OCI-M2 (cell line): ENCODE results near the gene ZER1.
A peak's percentile ranks its signal among the peaks of the same experiment; 100 is the strongest.
"Not testable (repeated sequence)": the region's sequence is repeated elsewhere in the genome, so short reads cannot be mapped to it uniquely, and the experiment has no call there.

Experiments
- DNase-seq: peaks from one replicate; lab custom pipeline; 2025; ENCODE audit not compliant: unreplicated experiment; lab: John Stamatoyannopoulos, UW

The ZER1 gene

GRCh38 chr9:128718047-128718446 is 53.7 kb downstream of the ZER1 start:
- DNase-seq, result no peak

DNA sequence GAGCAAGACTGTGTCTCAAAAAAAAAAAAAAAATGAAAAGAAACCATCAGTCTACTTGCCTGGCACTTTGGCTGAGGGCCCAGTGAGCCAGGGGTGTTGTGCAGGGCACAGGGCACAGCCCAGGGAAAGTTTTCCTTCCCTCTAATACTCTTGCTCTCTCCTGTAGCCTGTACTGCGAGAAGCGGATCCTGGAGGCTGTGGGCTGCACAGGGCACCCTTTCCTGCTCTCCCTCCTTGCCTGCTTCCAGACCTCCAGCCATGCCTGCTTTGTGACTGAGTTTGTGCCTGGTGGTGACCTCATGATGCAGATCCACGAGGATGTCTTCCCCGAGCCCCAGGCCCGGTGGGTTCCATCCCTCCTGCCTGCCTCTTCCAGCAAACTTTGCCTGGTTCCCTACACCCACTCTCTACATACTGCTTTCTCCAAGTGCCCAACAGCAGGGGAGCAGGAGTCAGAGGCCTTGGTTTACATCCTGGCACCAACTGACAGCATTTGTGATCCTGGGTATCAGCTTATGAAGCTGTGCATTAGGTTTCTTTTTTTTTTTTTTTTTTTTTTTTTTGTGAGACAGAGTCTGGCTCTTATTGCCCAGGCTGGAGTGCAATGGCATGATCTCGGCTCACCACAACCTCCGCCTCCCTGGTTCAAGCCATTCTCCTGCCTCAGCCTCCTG is 55.0 kb downstream of the ZER1 start:
- DNase-seq, result no peak

DNA sequence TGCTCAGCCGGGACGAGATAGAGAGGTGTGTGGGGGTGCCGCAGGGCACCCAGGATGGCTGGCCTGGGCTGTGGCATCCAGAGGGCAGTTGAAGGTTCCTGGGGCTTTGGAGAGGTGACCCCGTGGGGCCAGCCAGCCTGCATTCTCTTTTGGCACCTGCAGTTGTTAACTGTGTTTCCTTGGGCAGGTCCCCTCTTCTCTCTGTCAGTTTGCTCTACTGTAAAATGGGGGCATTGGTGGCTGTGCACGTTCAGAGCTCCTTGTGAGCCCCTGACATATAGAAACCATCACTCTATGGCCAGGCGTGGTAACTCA is 56.3 kb downstream of the ZER1 start:
- no peak for DNase-seq

DNA sequence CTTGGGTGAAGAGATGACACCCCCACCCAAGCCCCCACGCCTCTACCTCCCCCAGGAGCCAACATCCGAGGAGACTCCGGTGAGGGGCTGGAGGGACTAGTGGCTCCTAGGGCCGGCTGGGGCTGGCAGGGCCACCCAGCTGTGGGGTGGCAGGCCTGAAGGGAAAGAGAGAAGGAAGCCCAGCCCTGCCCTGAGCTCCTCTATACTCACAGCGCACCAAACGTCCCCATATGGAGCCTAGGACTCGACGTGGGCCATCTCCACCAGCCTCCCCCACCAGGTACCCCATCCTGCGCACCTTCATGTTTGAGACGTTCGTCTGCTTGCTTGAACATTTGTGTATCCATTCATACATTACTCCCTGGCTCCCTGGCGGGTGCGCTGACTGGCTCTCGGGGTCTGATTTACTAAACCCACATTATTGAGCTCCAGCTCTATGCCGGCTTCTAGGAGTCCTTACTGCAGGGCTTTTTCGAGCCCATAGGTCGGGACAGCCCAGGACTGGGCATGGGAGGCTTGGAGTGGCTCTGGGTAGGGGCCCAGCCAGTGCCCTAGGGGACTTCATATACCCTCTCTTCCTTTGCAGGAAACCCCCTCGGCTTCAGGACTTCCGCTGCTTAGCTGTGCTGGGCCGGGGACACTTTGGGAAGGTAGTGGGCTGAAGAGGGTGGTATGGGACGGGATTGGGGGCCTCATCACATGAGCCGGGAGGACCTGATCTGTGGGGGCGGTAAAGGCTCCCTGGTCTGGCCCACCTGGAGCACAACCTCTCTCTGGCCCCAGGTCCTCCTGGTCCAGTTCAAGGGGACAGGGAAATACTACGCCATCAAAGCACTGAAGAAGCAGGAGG is 56.9 kb downstream of the ZER1 start:
- no peak for DNase-seq

GRCh38 chr9:128713941-128714573 is 57.7 kb downstream of the ZER1 start:
- no peak for DNase-seq

DNA sequence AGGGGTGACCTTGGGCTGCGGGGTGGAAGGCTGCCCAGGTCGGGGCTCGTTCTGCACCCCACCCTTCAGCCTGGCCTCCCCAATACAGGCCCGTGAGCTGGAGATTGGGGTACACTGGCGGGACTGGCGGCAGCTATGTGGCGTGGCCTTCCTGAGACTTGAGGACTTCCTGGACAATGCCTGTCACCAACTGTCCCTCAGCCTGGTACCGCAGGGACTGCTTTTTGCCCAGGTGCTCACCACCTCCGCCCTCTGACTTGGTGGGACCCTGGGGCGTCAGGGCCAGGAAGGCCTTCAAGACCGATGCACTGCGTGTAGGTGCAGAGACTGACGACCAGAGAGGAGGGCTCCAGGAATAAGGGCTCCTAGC is 58.3 kb downstream of the ZER1 start:
- DNase-seq, result no peak

GRCh38 chr9:128712451-128713410 is 59.0 kb downstream of the ZER1 start:
- no peak for DNase-seq

DNA sequence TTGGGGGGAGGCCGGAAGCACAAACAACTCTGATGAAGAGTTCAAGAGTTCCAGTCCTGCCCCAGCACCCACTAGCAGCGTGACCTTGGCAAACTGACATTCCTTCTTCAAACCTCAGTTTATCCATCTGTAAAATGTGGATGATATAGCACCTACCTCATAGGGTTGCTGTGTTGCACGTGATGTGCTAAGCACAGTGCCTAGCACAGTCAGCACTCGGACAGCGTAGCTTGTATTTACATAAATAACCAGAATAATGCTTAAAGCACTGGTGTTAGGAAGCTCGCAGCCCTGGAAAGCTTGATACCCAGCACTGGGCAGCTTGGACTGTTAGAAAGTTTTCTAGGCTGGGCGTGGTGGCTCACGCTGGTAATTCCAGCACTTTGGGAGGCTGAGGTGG is 64.3 kb downstream of the ZER1 start:
- DNase-seq, result no peak

DNA sequence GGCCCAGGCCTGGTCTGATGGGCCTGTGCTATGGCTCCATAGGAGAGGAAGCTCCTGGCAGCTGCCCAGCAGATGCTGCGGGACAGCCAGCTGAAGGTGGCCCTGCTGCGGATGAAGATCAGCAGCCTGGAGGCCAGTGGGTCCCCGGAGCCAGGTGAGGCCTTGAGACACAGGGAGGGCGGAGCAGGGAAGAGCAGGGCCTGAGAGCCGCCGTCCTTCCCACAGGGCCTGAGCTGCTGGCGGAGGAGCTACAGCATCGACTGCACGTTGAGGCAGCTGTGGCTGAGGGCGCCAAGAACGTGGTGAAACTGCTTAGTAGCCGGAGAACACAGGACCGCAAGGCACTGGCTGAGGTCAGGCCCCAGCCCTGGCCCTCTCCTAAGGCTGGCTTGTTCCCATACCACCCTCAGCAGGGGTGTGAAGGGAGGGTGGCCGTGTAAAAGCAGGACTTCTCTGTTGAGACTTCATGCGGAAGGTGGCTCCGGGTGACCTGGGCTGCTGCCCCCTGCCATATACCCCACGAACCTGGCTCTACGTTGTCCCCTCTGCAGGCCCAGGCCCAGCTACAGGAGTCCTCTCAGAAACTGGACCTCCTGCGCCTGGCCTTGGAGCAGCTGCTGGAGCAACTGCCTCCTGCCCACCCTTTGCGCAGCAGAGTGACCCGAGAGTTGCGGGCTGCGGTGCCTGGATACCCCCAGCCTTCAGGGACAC is 64.9 kb downstream of the ZER1 start:
- DNase-seq, result no peak

GRCh38 chr9:128706045-128706444 is 65.7 kb downstream of the ZER1 start:
- no peak for DNase-seq

GRCh38 chr9:128705051-128705965 is 66.4 kb downstream of the ZER1 start:
- no peak for DNase-seq

DNA sequence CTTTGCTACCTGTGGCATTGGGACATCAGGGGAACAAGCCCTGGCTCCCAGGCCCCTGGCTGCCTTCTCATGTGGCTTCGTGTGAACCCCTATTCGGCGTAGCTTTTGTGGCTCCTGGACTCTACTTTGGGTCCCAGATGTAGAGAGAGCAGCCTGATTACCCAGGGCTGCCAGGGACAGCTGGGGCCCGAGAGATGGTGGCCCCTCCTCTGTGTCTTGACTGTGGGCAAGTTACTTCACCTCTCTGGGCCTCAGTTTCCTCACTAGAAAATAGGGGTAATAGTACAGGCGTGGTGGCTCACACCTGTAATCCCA is 67.4 kb downstream of the ZER1 start:
- DNase-seq, result no peak

DNA sequence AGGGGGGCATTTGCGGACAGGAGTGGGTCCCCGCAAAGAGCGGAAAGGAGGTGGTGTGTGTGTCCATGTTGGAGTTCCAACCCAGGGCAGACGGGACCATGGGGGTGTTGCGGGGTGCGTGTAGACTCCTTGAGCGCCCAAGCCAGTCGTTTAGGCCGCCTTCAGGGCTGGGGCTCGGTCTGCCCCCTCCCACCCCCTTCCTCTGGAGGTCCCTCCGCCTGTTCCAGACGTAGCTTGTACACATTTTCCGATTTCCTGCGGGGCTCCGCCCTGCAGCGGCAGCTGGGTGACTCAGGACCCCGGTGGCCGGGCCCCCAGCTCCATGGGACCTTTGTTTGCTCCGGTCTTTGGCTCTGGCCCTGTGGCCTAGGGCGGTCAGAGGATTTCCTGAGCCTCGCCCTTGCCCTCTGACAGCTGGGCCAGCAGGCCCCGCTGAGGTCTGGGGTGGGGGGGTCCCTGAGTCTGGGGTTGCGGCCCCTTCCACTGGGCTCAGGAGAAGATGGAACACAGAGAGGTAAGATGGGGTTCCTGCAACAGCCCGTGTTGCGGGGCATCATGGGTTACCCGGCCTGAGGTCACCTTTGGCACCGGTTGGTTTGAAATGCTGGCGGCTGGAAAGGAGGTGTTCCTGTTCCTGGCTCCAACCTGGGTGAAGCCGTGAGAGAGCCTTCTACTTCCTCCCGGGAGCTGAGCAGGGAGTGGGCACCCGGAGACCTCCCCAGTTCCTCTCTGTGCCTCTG is 67.9 kb downstream of the ZER1 start:
- DNase-seq, result no peak

DNA sequence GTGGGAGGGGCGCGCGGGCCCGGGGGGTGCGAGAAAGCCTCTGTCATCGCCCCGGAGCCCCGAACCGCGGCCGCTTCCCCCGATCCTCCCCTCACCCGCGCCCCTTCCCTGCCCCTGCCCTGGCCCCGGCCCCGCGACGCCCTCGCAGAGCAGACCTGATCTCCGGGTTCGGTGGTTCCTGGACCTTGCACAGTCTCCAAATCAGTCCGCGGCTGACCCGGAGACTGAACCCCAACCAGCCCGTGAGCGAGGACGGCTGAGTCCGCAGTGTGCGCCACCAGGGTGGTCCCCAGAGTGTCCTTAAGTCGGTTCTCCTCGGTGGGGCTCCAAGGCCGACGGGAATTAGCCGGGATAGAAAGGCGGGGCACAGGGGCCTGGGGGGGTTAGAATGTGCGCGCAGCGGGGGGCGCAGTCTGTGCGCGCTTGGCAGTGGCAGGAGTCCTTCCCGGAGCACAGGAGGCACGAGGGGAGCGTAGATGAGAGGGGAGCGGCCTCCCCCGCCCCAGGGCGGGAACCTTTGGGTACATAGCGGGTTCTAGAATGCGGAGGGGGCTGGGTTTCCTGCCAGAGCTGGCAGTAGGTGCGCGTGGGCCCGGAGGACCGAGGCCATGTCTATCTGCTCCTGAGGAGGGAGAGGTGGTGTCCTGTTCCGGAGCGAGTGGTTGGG is 68.6 kb downstream of the ZER1 start:
- no peak for DNase-seq

DNA sequence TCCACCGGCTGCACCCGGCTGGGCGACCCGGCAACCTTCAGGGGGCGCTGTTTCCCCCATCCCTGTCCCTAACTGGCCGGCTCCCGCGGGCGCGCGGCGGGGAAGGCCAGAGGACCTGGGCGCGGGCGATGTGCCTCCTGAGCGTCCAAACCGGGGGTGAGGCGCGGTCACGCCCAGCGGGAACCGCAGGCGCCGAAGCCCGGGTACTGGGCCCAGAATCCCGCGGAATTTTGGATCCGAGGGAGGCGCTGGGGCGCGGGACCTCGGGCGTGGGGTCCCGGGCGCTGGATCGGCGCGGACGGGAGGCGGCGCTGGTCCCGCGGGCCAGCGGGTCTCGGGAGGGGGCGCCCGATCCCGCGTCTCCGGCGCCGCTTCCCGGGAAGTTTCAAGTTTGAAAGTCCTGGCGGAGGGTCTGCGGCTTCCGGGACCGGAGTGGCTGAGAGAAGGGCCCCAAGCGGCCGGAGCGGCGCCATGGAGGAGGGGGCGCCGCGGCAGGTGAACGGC is 69.2 kb downstream of the ZER1 start, which contains the start of gene PKN3:
PKN3 (plus strand) TSS at position 59 of the 504 bp plus-strand sequence; CDS start at position 472, 413 bp downstream.
- peak; percentile 47 for DNase-seq

- no peak for DNase-seq
These were observed 70.4 kb downstream of the ZER1 start for GRCh38 chr9:128701227-128701854.

- not testable (repeated sequence) for DNase-seq
These were observed 72.5 kb downstream of the ZER1 start for GRCh38 chr9:128699096-128699795.
